Neural cell (in vitro differentiated cells): Measurements from ENCODE around the gene RETN. TPM values are rescaled to one million over a fixed set of nuclear protein-coding genes. Genes with fewer than 3 reads are reported as not detected.

Experiments
- H2AFZ ChIP-seq: fragments of 200-600, 300-800 bp; sonication (generic), shearing (Covaris generic); 2 replicates; pipeline ENCODE4 v1.6.0; 2014; ENCODE audit warnings: low read depth, mild to moderate bottlenecking, antibody characterized with exemption, low read length, moderate library complexity
- H3F3A ChIP-seq: fragments of 200-600 bp; shearing (Covaris generic); 2 replicates; pipeline ENCODE4 v1.6.1; 2016; ENCODE audit warnings: mild to moderate bottlenecking, moderate library complexity, mixed read lengths, antibody characterized with exemption, low read length; ENCODE audit not compliant: insufficient read depth, poor library complexity, severe bottlenecking
- H3K27ac ChIP-seq: fragments of 200-600, 300-800 bp; sonication (generic), shearing (Covaris generic); 2 replicates; pipeline ENCODE4 v1.5.1; 2014; ENCODE audit warnings: mild to moderate bottlenecking, low read length, moderate library complexity
- H3K27me3 ChIP-seq: fragments of 300-800, 200-600 bp; sonication (generic), shearing (Covaris generic); 2 replicates; pipeline ENCODE4 v1.6.0; 2014; ENCODE audit warnings: mild to moderate bottlenecking, low read depth, low read length, moderate library complexity; ENCODE audit not compliant: insufficient read depth
- H3K36me3 ChIP-seq: fragments of 300-800, 200-600 bp; sonication (generic), shearing (Covaris generic); 2 replicates; pipeline ENCODE4 v1.5.1; 2014; ENCODE audit warnings: mild to moderate bottlenecking, antibody characterized with exemption, low read length, moderate library complexity; ENCODE audit not compliant: insufficient read depth
- H3K4me2 ChIP-seq: fragments of 300-800, 200-600 bp; sonication (generic), shearing (Covaris generic); 2 replicates; pipeline ENCODE4 v1.6.0; 2014; ENCODE audit warnings: mild to moderate bottlenecking, low read length
- H3K4me3 ChIP-seq: fragments of 300-800, 200-600 bp; sonication (generic), shearing (Covaris generic); 2 replicates; pipeline ENCODE4 v1.5.1; 2014; ENCODE audit warnings: mild to moderate bottlenecking, low read length, moderate library complexity
- H3K79me2 ChIP-seq: fragments of 200-600 bp; shearing (Covaris generic); replicated peaks from 2 replicates; pipeline ENCODE4 v1.6.0; 2014; ENCODE audit warnings: mild to moderate bottlenecking, low read length, moderate library complexity; ENCODE audit not compliant: insufficient read depth
- H3K9ac ChIP-seq: fragments of 300-800, 200-600 bp; sonication (generic), shearing (Covaris generic); 2 replicates; pipeline ENCODE4 v1.6.1; 2016; ENCODE audit warnings: mild to moderate bottlenecking, low read length, mixed read lengths
- H3K9me2 ChIP-seq: fragments of 200-600 bp; shearing (Covaris generic); 2 replicates; pipeline ENCODE4 v1.6.1; 2016; ENCODE audit warnings: mild to moderate bottlenecking, low read length, mixed read lengths; ENCODE audit not compliant: insufficient read depth
- H3K9me3 ChIP-seq: fragments of 200-600, 300-800 bp; sonication (generic), shearing (Covaris generic); 2 replicates; pipeline ENCODE4 v1.6.1; 2016; ENCODE audit warnings: mild to moderate bottlenecking, mixed run types, low read length, moderate library complexity, mixed read lengths
- H4K20me1 ChIP-seq: fragments of 200-600 bp; shearing (Covaris generic); 2 replicates; pipeline ENCODE4 v1.6.1; 2016; ENCODE audit warnings: mild to moderate bottlenecking, mixed run types; ENCODE audit not compliant: insufficient read depth
- CTCF ChIP-seq: fragments of 450-650 bp; IDR thresholded peaks from 2 replicates; pipeline ENCODE4 v1.5.1; 2014; ENCODE audit warnings: antibody characterized with exemption, mild to moderate bottlenecking, moderate library complexity; ENCODE audit not compliant: poor library complexity, severe bottlenecking
- EP300 ChIP-seq: fragments of 450-650 bp; conservative IDR thresholded peaks from 2 replicates; pipeline ENCODE4 v1.6.1; 2014; ENCODE audit warnings: antibody characterized with exemption, mild to moderate bottlenecking, moderate library complexity; ENCODE audit not compliant: poor library complexity, severe bottlenecking
- EZH2 ChIP-seq: fragments of 200-600, 300-800 bp; shearing (Covaris generic), sonication (generic); IDR thresholded peaks from 2 replicates; pipeline ENCODE4 v1.6.1; 2014; ENCODE audit warnings: antibody characterized with exemption, low read length, borderline replicate concordance, mild to moderate bottlenecking; ENCODE audit not compliant: insufficient read depth, poor library complexity, severe bottlenecking
- MXI1 ChIP-seq: fragments of 450-650 bp; conservative IDR thresholded peaks from 2 replicates; pipeline ENCODE4 v1.6.1; 2014; ENCODE audit warnings: antibody characterized with exemption, mild to moderate bottlenecking; ENCODE audit not compliant: poor library complexity, severe bottlenecking
- POLR2AphosphoS5 ChIP-seq: IDR thresholded peaks from 2 replicates; pipeline ENCODE4 v1.6.1; 2012
- RAD21 ChIP-seq: fragments of 450-650 bp; conservative IDR thresholded peaks from 2 replicates; pipeline ENCODE4 v1.6.1; 2014; ENCODE audit warnings: antibody characterized with exemption, mild to moderate bottlenecking, moderate library complexity
- REST ChIP-seq: IDR thresholded peaks from 2 replicates; pipeline ENCODE4 v1.6.1; 2012; ENCODE audit warnings: borderline replicate concordance
- SMC3 ChIP-seq: fragments of 450-650 bp; conservative IDR thresholded peaks from 2 replicates; pipeline ENCODE4 v1.6.1; 2014; ENCODE audit warnings: antibody characterized with exemption, mild to moderate bottlenecking, moderate library complexity; ENCODE audit not compliant: poor library complexity
- TAF1 ChIP-seq: IDR thresholded peaks from 2 replicates; pipeline ENCODE4 v1.6.1; 2012; ENCODE audit warnings: low read depth
- polyA plus RNA-seq: library from polyadenylated mRNA; depleted of rRNA; stranded (reverse); fragments of >200 nt; gene quantifications from 2 replicates; pipeline ENCODE4 v1.2.3, GENCODE V29; 2014

Gene RETN
- polyA plus RNA-seq, 1 donor from 2014 or later, result not detected

GRCh38 chr19:7637374-7638256 is 31.2 kb upstream of the RETN start:
- Histone ChIP-seq H3K4me2 (no peak overlapping the region), H3K4me3 (peak overlapping the region; percentile 28), H3K79me2 (no peaks in the 10 kb centered on the region), H3K9me2 (no peaks in the 10 kb centered on the region), H4K20me1 (no peaks in the 10 kb centered on the region), H3K36me3 (no peaks in the 10 kb centered on the region), H3K9ac (no peak overlapping the region), H3K9me3 (no peaks in the 10 kb centered on the region), H3K27ac (no peak overlapping the region), H2AFZ (no peak overlapping the region), H3K27me3 (peaks cover 20% of the 10 kb centered on the region), H3F3A (no peaks in the 10 kb centered on the region)
- TF ChIP-seq EZH2, result no peak
- TF ChIP-seq REST, result no peak
- no peak for TF ChIP-seq SMC3
- TF ChIP-seq EP300, result no peak
- no peak for TF ChIP-seq RAD21
- TF ChIP-seq TAF1, result no peak
- no peak for TF ChIP-seq CTCF
- TF ChIP-seq MXI1, result no peak
- TF ChIP-seq POLR2AphosphoS5, result no peak

GRCh38 chr19:7638802-7639465 is 29.9 kb upstream of the RETN start:
- Histone ChIP-seq H3K9me2 (no peaks in the 10 kb centered on the region), H3K4me2 (no peak overlapping the region), H3K36me3 (no peaks in the 10 kb centered on the region), H3K27ac (no peak overlapping the region), H3F3A (no peaks in the 10 kb centered on the region), H3K9ac (no peak overlapping the region), H3K79me2 (no peaks in the 10 kb centered on the region), H3K9me3 (no peaks in the 10 kb centered on the region), H2AFZ (no peak overlapping the region), H4K20me1 (no peaks in the 10 kb centered on the region), H3K27me3 (peaks cover 20% of the 10 kb centered on the region), H3K4me3 (no peak overlapping the region)
- TF ChIP-seq MXI1 (no peak), RAD21 (no peak), POLR2AphosphoS5 (no peak), EP300 (no peak), REST (no peak), EZH2 (no peak), TAF1 (no peak), SMC3 (no peak), CTCF (no peak)
